HepG2 (cell line): Measurements from ENCODE around the gene TTC32. TPM values are rescaled to one million over a fixed set of nuclear protein-coding genes. Genes with fewer than 3 reads are reported as not detected.
A peak's percentile ranks its signal among the peaks of the same experiment; 100 is the strongest.
"Not testable (repeated sequence)": the region's sequence is repeated elsewhere in the genome, so short reads cannot be mapped to it uniquely, and the experiment has no call there.

Experiments used
- ATAC-seq: fragments of 200-7000 bp; cut with Tn5 transposase; 3 replicates; pipeline ENCODE4 v1.9.1; 2020; ENCODE audit warnings: mild to moderate bottlenecking, moderate library complexity
- BruUV-seq: library from RNA; stranded (reverse); fragments of 400-500 nt; replicated peaks from 2 replicates; lab custom pipeline; 2021; lab: Mats Ljungman, UMichigan
- CTCF ChIA-PET: fragments of 300-600 bp; formaldehyde crosslinking; extraction: SDS; loops from one replicate; lab custom pipeline; 2021; ENCODE audit warnings: low total read pairs, inconsistent platforms, low intra/inter-chr PET ratio; lab: Yijun Ruan, JAX
- POLR2A ChIA-PET: fragments of 350-600 bp; sonication (Branson Sonifier 250); formaldehyde crosslinking; loops from one replicate; lab custom pipeline; 2020; ENCODE audit warnings: antibody characterized with exemption, inconsistent platforms; lab: Yijun Ruan, JAX
- DNase-seq: peaks from one replicate; pipeline ENCODE4 v3.0.0-alpha.2; 2015; ENCODE audit warnings: low spot score
- FAIRE-seq: peaks from 3 replicates; lab custom pipeline; 2011; peaks lifted over from hg19 to GRCh38; lab: Jason Lieb, UNC
- H2AFZ ChIP-seq: one replicate; pipeline ENCODE4 v1.6.1; 2011; ENCODE audit warnings: low read length, inconsistent platforms
- H3K27ac ChIP-seq: fragments of 300-600 bp; 3 replicates; pipeline ENCODE4 v1.8.0; 2011; ENCODE audit warnings: mixed run types, mild to moderate bottlenecking, mixed read lengths, low read length, inconsistent platforms; ENCODE audit not compliant: insufficient read depth; ENCODE audit errors: extremely low read length
- H3K27me3 ChIP-seq, 2 experiments: fragments of 200-600 bp in 1 of 2; 2 replicates in 1 of 2; 3 replicates in 1 of 2; pipeline versions ENCODE4 v1.6.0 to v1.8.0; 2011; ENCODE audit warnings: low read length in 2 of 2, mild to moderate bottlenecking in 2 of 2, moderate library complexity in 2 of 2, inconsistent platforms in 1 of 2; ENCODE audit not compliant: insufficient read depth in 2 of 2, control insufficient read depth in 1 of 2
- H3K36me3 ChIP-seq, 2 experiments: fragments of 200-600 bp in 1 of 2; replicated peaks in 1 of 2; 2 replicates in 1 of 2; 3 replicates in 1 of 2; pipeline versions ENCODE4 v1.5.1 to v1.8.0; 2011; ENCODE audit warnings: low read length in 2 of 2, inconsistent platforms in 1 of 2; ENCODE audit not compliant: insufficient read depth in 2 of 2, control insufficient read depth in 1 of 2
- H3K4me1 ChIP-seq: 2 replicates; pipeline ENCODE4 v1.5.1; 2012; ENCODE audit warnings: low read length, inconsistent platforms; ENCODE audit not compliant: insufficient read depth
- H3K4me2 ChIP-seq: 2 replicates; pipeline ENCODE4 v1.6.0; 2011; ENCODE audit warnings: low read depth, low read length, inconsistent platforms
- H3K4me3 ChIP-seq, 3 experiments: fragments of 200-600 bp in 1 of 3; sonication (generic), shearing (Covaris generic) in 1 of 3; replicated peaks in 1 of 3; 2 replicates each; pipeline ENCODE4 v1.5.1; 2011 to 2016; ENCODE audit warnings: low read length in 3 of 3, inconsistent platforms in 2 of 3, low read depth in 2 of 3, mild to moderate bottlenecking in 2 of 3, control low read depth in 1 of 3, mixed read lengths in 1 of 3; ENCODE audit not compliant: insufficient read depth in 1 of 3
- H3K79me2 ChIP-seq: one replicate; pipeline ENCODE4 v1.6.1; 2011; ENCODE audit warnings: low read length, inconsistent platforms; ENCODE audit not compliant: insufficient read depth
- H3K9ac ChIP-seq: 2 replicates; pipeline ENCODE4 v1.6.0; 2011; ENCODE audit warnings: mild to moderate bottlenecking, low read depth, low read length, inconsistent platforms; ENCODE audit not compliant: insufficient read depth
- H3K9me3 ChIP-seq: 2 replicates; pipeline ENCODE4 v1.5.1; 2012; ENCODE audit warnings: mild to moderate bottlenecking, low read length
- H4K20me1 ChIP-seq: 2 replicates; pipeline ENCODE4 v1.6.0; 2011; ENCODE audit warnings: inconsistent platforms, mild to moderate bottlenecking, low read length, moderate library complexity; ENCODE audit not compliant: insufficient read depth
- CREB1 ChIP-seq, 2 experiments: fragments of 450-650 bp in 1 of 2; IDR thresholded peaks; 2 replicates each; pipeline ENCODE4 v1.6.1; 2016 to 2017; ENCODE audit warnings: control low read depth in 1 of 2, mild to moderate bottlenecking in 1 of 2, missing compliant biosample characterization in 1 of 2, missing genetic modification characterization in 1 of 2
- WIZ ChIP-seq: sonication (generic); formaldehyde crosslinking; IDR thresholded peaks from 2 replicates; pipeline ENCODE4 v1.5.1; 2020; ENCODE audit warnings: mild to moderate bottlenecking, missing genetic modification reagents
- WGBS: methylation state at CpG from one replicate; pipeline ENCODE4 v1.1.6; 2017; ENCODE audit warnings: low lambda C conversion rate; 5-methylcytosine and 5-hydroxymethylcytosine counted together
- in situ Hi-C: cut with HindIII; loops from 2 replicates; pipeline ENCODE4 v1.10.0; 2017; ENCODE audit warnings: low pct_unique_long_range_greater_than_20kb; ENCODE audit not compliant: extremely low pct_ligation_motif_present
- intact Hi-C: fragments of 100-400 bp; cut with micrococcal nuclease; formaldehyde crosslinking; loops from one replicate; pipeline ENCODE4 v1.10.0; 2022; ENCODE audit not compliant: unreplicated experiment
- polyA plus RNA-seq, 8 experiments: library from polyadenylated mRNA; depleted of rRNA in 3 of 8; stranded (reverse) in 7 of 8; unstranded in 1 of 8; fragments of >200 nt; fragmentation: Illumina TruSeq in 4 of 8; extraction: Trizol in 4 of 8; gene quantifications; 2 replicates each; pipeline versions ENCODE4 v1.2.1 to v1.2.3, GENCODE V29; 2011 to 2016; ENCODE audit warnings: low read depth in 4 of 8, missing spikeins in 1 of 8, mixed read lengths in 1 of 8; ENCODE audit not compliant: insufficient read depth in 1 of 8
- total RNA-seq, 5 experiments: library from RNA; depleted of rRNA; stranded (reverse); fragments of >200 nt; fragmentation: Illumina TruSeq; extraction: Trizol; gene quantifications; 2 replicates each; pipeline ENCODE4 v1.2.3, GENCODE V29; 2016; ENCODE audit warnings: low read depth in 1 of 5

TTC32 gene
- total and polyA plus RNA-seq, 2 of the 13 experiments (the other 11 are each of a cell fraction or from before 2014, with no cell fraction given), result 21.6 to 38.3 TPM

DNA sequence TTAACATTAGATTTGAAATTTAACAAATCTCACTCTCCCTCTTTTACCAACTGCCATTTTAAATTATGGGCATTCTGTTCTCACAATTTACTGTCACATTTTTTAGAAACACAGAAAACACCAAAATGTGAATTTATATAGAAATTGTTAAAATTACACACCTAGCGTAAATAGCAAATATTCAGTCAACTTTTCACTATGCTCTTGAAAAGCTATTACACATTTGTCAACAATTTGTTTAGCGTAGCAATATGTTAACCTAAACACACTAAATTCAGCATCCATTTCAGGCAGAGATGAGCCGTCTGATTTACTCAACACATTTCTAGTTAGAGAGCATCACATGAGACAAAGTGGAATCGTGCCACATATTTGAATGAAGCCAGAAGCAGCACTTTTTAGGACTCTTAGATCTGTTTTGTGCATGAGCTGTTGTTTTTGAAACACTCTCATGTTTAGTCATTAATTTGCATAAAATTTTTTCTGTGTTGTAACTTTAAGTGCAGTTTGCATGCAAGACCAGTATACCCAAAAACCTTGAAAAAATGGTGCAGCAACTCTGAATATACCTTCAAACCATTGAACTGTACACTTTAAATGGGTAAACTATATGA is 8.2 kb downstream of the TTC32 start:
- 97% methylated on average over 4 of the region's 4 CpGs for WGBS

GRCh38 chr2:19891971-19892370 is 9.8 kb downstream of the TTC32 start:
- H3K36me3 ChIP-seq, H4K20me1 ChIP-seq, in situ Hi-C loops, intact Hi-C loops, H2AFZ ChIP-seq, BruUV-seq, H3K27me3 ChIP-seq, ATAC-seq, POLR2A ChIA-PET, H3K9me3 ChIP-seq, H3K4me3 ChIP-seq, CTCF ChIA-PET, H3K9ac ChIP-seq, DNase-seq, FAIRE-seq, H3K27ac ChIP-seq, H3K4me2 ChIP-seq: not testable (repeated sequence)
- Histone ChIP-seq H3K4me1 (peaks cover 46% of the 10 kb centered on the region), H3K79me2 (peaks cover 16% of the 10 kb centered on the region)
- WGBS, result 96% methylated on average over 4 of the region's 4 CpGs

More for the DNA sequence above, 8.2 kb downstream of the TTC32 start:
- in situ Hi-C loops, result no loop called here
- no peaks in the 10 kb centered on the region for H3K9me3 ChIP-seq
- H3K4me3 ChIP-seq, result no peak overlapping the region
- H3K9ac ChIP-seq, result no peak overlapping the region
- H3K4me2 ChIP-seq, result no peak overlapping the region
- H3K27me3 ChIP-seq, result no peaks in the 10 kb centered on the region
- intact Hi-C loops, result no loop called here
- CTCF ChIA-PET, result no interaction called here
- DNase-seq (no peak), FAIRE-seq (no peak), ATAC-seq (no peak)
- H3K79me2 ChIP-seq, result peaks cover 32% of the 10 kb centered on the region
- 0 out of 5 replicates have a peak, but pooled peaks cover 0 to 3% of the 10 kb centered on the region in 2 experiments for H3K36me3 ChIP-seq
- H4K20me1 ChIP-seq, result 0 out of 2 replicates have a peak, but pooled peaks cover 3% of the 10 kb centered on the region
- H3K27ac ChIP-seq, result no peak overlapping the region
- no peak for TF ChIP-seq CREB1 (IDR thresholded peaks at IDR 0.05)
- TF ChIP-seq CREB1 (CRISPR knock-in tag; IDR thresholded peaks at IDR 0.05), result peak; percentile 26; the same call in 1 of the 2 replicates
- TF ChIP-seq WIZ (CRISPR knock-in tag), result no peak
- H2AFZ ChIP-seq, result no peak overlapping the region
- peaks cover 61% of the 10 kb centered on the region for H3K4me1 ChIP-seq
- POLR2A ChIA-PET, result no interaction called here
- BruUV-seq, result no TSS peak
